GM19438 (cell line): Measurements from ENCODE around the gene FBXO40.

Source experiments
- ATAC-seq: cut with Tn5 transposase; IDR thresholded peaks from one replicate; pipeline ENCODE4 v1.9.1; 2021; ENCODE audit warnings: low read depth; ENCODE audit not compliant: unreplicated experiment

FBXO40 gene

GRCh38 chr3:121604759-121605158, 11.6 kb downstream of the FBXO40 start:
- no peak for ATAC-seq

- no peak for ATAC-seq
Observed at GRCh38 chr3:121606106-121606505, 12.9 kb downstream of the FBXO40 start.

GRCh38 chr3:121619691-121620090, 26.5 kb downstream of the FBXO40 start:
- no peak for ATAC-seq

- ATAC-seq = no peak
Observed at GRCh38 chr3:121621491-121621890, 28.3 kb downstream of the FBXO40 start.

- ATAC-seq = no peak
Observed at GRCh38 chr3:121624147-121624899, 31.1 kb downstream of the FBXO40 start.

- ATAC-seq = no peak
Observed at GRCh38 chr3:121626495-121626894, 33.3 kb downstream of the FBXO40 start.

- ATAC-seq = no peak
Observed at GRCh38 chr3:121627211-121627610, 34.0 kb downstream of the FBXO40 start.

- no peak for ATAC-seq
Observed at GRCh38 chr3:121627622-121628021, 34.4 kb downstream of the FBXO40 start.

- ATAC-seq = no peak
Observed at GRCh38 chr3:121629601-121630000, 36.4 kb downstream of the FBXO40 start.

GRCh38 chr3:121630355-121630754, 37.2 kb downstream of the FBXO40 start:
- ATAC-seq = no peak

GRCh38 chr3:121637922-121638321, 44.7 kb downstream of the FBXO40 start:
- ATAC-seq = no peak

- ATAC-seq = no peak
Observed at GRCh38 chr3:121641127-121641526, 47.9 kb downstream of the FBXO40 start.

- no peak for ATAC-seq
Observed at GRCh38 chr3:121642601-121643314, 49.6 kb downstream of the FBXO40 start.

GRCh38 chr3:121645054-121645453, 51.9 kb downstream of the FBXO40 start:
- ATAC-seq = no peak

GRCh38 chr3:121648219-121648958, 55.2 kb downstream of the FBXO40 start:
- ATAC-seq = no peak

- ATAC-seq = no peak
Observed at GRCh38 chr3:121649645-121650044, 56.5 kb downstream of the FBXO40 start.

- no peak for ATAC-seq
Observed at GRCh38 chr3:121651684-121652083, 58.5 kb downstream of the FBXO40 start.

GRCh38 chr3:121654493-121655385, 61.6 kb downstream of the FBXO40 start:
- peak; percentile 73 for ATAC-seq

- ATAC-seq = no peak
Observed at GRCh38 chr3:121658716-121659435, 65.7 kb downstream of the FBXO40 start.

GRCh38 chr3:121659586-121659985, 66.4 kb downstream of the FBXO40 start:
- no peak for ATAC-seq
